HCT116 (cell line): Measurements from ENCODE around the gene LRAT.

ENCODE experiments used
- ELF1 ChIP-seq: IDR thresholded peaks from 2 replicates; pipeline ENCODE4 v1.6.1; 2012; ENCODE audit warnings: low read depth, borderline replicate concordance
- POLR2AphosphoS5 ChIP-seq: IDR thresholded peaks from 2 replicates; pipeline ENCODE4 v1.6.1; 2011; ENCODE audit warnings: mild to moderate bottlenecking, low read depth, low read length, moderate library complexity
- RAD21 ChIP-seq: IDR thresholded peaks from 2 replicates; pipeline ENCODE4 v1.6.1; 2012; ENCODE audit warnings: low read depth, mild to moderate bottlenecking
- TF ChIP-seq, protein P1 (sequence below): IDR thresholded peaks from 2 replicates; pipeline ENCODE4 v1.6.1; 2011; ENCODE audit warnings: mild to moderate bottlenecking, low read length, moderate library complexity; ENCODE audit not compliant: insufficient replicate concordance; ENCODE audit errors: extremely low read depth
- TF ChIP-seq, protein P2 (sequence below), 3 experiments: fragments of 200-600 bp in 1 of 3; sonication (generic) in 1 of 3; IDR thresholded peaks in 2 of 3; conservative IDR thresholded peaks in 1 of 3; 2 replicates each; pipeline ENCODE4 v1.5.1; 2012 to 2017; ENCODE audit warnings: low read depth in 2 of 3, low read length in 2 of 3, antibody characterized with exemption in 1 of 3, borderline replicate concordance in 1 of 3, control low read depth in 1 of 3, mild to moderate bottlenecking in 1 of 3, mixed read lengths in 1 of 3, mixed run types in 1 of 3, moderate library complexity in 1 of 3; ENCODE audit not compliant: insufficient read depth in 1 of 3

- TF ChIP-seq RAD21 (no peak), ELF1 (no peak), POLR2AphosphoS5 (no peak)
- TF ChIP-seq, protein P1, sequence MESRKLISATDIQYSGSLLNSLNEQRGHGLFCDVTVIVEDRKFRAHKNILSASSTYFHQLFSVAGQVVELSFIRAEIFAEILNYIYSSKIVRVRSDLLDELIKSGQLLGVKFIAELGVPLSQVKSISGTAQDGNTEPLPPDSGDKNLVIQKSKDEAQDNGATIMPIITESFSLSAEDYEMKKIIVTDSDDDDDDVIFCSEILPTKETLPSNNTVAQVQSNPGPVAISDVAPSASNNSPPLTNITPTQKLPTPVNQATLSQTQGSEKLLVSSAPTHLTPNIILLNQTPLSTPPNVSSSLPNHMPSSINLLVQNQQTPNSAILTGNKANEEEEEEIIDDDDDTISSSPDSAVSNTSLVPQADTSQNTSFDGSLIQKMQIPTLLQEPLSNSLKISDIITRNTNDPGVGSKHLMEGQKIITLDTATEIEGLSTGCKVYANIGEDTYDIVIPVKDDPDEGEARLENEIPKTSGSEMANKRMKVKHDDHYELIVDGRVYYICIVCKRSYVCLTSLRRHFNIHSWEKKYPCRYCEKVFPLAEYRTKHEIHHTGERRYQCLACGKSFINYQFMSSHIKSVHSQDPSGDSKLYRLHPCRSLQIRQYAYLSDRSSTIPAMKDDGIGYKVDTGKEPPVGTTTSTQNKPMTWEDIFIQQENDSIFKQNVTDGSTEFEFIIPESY, result no peak
- TF ChIP-seq, protein P2, sequence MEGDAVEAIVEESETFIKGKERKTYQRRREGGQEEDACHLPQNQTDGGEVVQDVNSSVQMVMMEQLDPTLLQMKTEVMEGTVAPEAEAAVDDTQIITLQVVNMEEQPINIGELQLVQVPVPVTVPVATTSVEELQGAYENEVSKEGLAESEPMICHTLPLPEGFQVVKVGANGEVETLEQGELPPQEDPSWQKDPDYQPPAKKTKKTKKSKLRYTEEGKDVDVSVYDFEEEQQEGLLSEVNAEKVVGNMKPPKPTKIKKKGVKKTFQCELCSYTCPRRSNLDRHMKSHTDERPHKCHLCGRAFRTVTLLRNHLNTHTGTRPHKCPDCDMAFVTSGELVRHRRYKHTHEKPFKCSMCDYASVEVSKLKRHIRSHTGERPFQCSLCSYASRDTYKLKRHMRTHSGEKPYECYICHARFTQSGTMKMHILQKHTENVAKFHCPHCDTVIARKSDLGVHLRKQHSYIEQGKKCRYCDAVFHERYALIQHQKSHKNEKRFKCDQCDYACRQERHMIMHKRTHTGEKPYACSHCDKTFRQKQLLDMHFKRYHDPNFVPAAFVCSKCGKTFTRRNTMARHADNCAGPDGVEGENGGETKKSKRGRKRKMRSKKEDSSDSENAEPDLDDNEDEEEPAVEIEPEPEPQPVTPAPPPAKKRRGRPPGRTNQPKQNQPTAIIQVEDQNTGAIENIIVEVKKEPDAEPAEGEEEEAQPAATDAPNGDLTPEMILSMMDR (IDR thresholded peaks at IDR 0.05 in 2 of 3, conservative IDR thresholded peaks at IDR 0.05 in 1 of 3; ENCODE audit: borderline replicate concordance in 1 of 3, insufficient read depth in 1 of 3, low read depth in 2 of 3, low read length in 2 of 3), result no peak
These were observed 32.3 kb upstream of the LRAT start for GRCh38 chr4:154711522-154711921.
